NCI-H1105 treated with DMSO at 0.1 percent for 48 hours (cell line): Measurements from ENCODE around the gene ERC2.

Experiments
- DNase-seq: peaks from one replicate; lab custom pipeline; 2025; lab: John Stamatoyannopoulos, UW

Gene ERC2

GRCh38 chr3:55742022-55742831, 726.0 kb downstream of the ERC2 start:
- no peak for DNase-seq

GRCh38 chr3:55737186-55737585, 731.1 kb downstream of the ERC2 start:
- no peak for DNase-seq

- DNase-seq: no peak
These were observed 732.3 kb downstream of the ERC2 start for GRCh38 chr3:55735976-55736375.

GRCh38 chr3:55731741-55732140, 736.5 kb downstream of the ERC2 start:
- DNase-seq: no peak

- DNase-seq: no peak
These were observed 738.7 kb downstream of the ERC2 start for GRCh38 chr3:55729546-55729945.

GRCh38 chr3:55728461-55729100, 739.7 kb downstream of the ERC2 start:
- no peak for DNase-seq

- DNase-seq: no peak
These were observed 741.8 kb downstream of the ERC2 start for GRCh38 chr3:55726501-55726775.

GRCh38 chr3:55725681-55726500, 742.4 kb downstream of the ERC2 start:
- no peak for DNase-seq

- DNase-seq: no peak
These were observed 743.4 kb downstream of the ERC2 start for GRCh38 chr3:55724821-55725220.

- no peak for DNase-seq
These were observed 743.9 kb downstream of the ERC2 start for GRCh38 chr3:55724407-55724784.

- no peak for DNase-seq
These were observed 744.4 kb downstream of the ERC2 start for GRCh38 chr3:55723653-55724406.

- DNase-seq: no peak
These were observed 746.4 kb downstream of the ERC2 start for GRCh38 chr3:55721716-55722484.

- DNase-seq: no peak
These were observed 747.7 kb downstream of the ERC2 start for GRCh38 chr3:55720614-55721013.

GRCh38 chr3:55719508-55719907, 748.8 kb downstream of the ERC2 start:
- DNase-seq: no peak

GRCh38 chr3:55719006-55719405, 749.3 kb downstream of the ERC2 start:
- DNase-seq: no peak

- DNase-seq: no peak
These were observed 749.7 kb downstream of the ERC2 start for GRCh38 chr3:55718521-55718921.

GRCh38 chr3:55718074-55718473, 750.2 kb downstream of the ERC2 start:
- DNase-seq: no peak

GRCh38 chr3:55717481-55717880, 750.8 kb downstream of the ERC2 start:
- DNase-seq: no peak

- DNase-seq: no peak
These were observed 751.5 kb downstream of the ERC2 start for GRCh38 chr3:55716611-55717225.

- no peak for DNase-seq
These were observed 752.2 kb downstream of the ERC2 start for GRCh38 chr3:55716044-55716443.

- no peak for DNase-seq
These were observed 754.2 kb downstream of the ERC2 start for GRCh38 chr3:55714057-55714456.
